GM19324 (cell line): ENCODE results near the gene PRTG.
"Not testable (repeated sequence)": the region's sequence is repeated elsewhere in the genome, so short reads cannot be mapped to it uniquely, and the experiment has no call there.

Experiments
- ATAC-seq: cut with Tn5 transposase; IDR thresholded peaks from one replicate; pipeline ENCODE4 v1.9.1; 2021; ENCODE audit warnings: mild to moderate bottlenecking, moderate library complexity; ENCODE audit not compliant: unreplicated experiment, low FRiP score

PRTG gene

DNA sequence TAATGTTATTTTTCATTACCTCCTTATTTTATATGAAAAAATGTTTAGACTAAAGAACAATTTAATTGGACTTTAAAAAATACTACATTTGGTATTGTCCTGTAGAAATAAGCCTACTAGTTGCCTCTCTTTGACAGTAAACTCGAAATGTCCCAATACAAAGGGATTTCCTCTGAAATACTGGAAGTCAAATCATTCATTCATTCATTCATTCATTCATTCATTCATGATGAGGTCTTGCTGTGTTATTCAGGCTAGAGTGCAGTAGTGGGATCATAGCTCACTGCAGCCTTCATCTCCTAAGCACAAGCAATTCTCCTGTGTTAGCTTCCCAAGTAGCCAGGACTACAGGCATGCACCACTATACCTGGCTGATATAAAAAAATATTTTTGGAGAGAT is 104.2 kb downstream of the PRTG start:
- no peak for ATAC-seq

DNA sequence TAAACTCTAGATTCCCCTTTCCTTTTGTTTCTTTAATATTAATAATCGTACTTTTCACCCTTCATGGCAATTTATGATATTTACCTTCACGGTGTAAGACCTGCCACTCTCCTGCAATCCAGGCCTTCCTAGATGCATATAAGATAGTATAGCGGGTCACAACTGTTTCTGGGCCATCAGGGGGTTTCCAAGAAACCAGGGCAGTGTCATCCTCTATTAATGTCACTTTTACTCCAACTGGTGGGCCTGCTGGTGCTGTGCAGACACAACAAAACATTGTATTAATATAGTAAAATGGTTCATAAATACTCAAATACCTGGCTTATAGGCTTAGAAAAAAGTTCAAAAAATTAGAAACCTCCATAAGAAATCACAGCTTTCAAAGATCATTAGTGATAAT is 105.9 kb downstream of the PRTG start:
- ATAC-seq: no peak

DNA sequence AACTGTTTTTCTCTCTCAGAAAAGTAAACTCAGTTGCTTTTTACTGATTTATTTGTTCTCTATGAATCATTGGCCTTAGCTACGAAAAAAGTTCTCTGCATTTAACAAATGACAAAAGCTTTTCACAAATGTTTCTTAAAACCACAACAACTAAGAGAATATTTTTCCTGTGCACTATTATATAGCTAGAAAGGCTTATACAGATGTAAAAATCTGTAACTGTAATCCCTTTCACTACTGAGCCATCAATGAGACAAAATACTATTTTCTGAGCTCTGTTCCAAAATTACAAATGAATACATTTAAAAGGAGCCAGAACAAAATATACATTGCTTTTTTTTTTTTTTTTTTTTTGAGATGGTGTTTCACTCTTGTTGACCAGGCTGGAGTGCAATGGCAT is 109.2 kb downstream of the PRTG start:
- no peak for ATAC-seq

DNA sequence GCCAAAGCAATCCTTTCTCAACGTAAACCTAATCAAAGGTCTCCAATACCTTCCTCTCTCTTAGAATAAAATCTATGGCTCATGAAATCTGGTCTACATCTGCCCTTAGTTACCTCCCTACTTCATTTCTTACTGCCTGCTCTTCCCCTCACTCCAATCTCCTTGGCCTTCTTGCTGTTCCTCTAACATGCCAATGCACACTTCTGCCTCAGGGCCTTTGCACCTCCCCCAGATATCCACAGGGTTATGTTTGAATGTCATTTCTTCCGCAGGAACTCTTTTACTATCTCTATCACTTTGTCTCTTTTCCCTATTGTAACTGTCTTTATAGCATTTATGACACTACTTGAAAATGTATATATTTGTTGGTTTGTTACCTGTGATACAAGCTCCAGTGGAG is 110.5 kb downstream of the PRTG start:
- ATAC-seq: no peak

DNA sequence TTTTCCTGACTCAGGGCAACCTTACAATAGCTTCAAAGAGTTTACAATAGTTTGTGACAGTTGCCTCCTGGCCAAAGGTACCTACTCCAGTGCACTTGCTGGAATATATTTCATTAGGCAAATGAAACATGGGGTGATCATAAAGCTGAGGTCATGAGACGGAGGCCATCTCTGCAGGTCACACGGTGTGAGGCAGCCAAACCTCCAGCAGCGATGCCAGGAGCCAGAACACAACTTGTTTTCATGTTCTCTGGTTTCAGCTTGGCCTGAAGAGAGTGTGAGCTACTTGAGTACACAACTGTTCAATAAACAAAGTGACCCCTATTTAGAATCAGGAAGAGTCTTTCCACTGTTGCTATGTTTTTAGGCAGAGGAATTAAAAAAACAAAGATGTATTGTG is 112.1 kb downstream of the PRTG start:
- ATAC-seq: no peak

DNA sequence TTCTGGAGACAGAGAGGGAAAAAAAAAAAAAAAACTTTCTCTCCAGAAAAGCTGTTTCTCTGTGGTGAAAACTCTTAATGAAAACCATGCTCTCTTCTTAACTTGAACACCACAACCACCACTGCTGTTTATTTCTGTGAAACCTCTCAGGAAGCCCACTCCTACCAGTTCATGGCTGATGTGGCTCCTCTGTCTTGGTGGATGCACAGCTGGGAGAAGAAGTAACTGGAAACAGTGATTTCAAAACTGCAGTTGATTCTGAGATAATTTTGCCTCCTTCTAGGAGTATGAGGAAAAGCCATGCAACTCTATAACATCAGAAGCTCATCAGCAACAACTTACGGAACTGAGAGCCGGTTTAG is 114.6 kb downstream of the PRTG start:
- no peak for ATAC-seq

DNA sequence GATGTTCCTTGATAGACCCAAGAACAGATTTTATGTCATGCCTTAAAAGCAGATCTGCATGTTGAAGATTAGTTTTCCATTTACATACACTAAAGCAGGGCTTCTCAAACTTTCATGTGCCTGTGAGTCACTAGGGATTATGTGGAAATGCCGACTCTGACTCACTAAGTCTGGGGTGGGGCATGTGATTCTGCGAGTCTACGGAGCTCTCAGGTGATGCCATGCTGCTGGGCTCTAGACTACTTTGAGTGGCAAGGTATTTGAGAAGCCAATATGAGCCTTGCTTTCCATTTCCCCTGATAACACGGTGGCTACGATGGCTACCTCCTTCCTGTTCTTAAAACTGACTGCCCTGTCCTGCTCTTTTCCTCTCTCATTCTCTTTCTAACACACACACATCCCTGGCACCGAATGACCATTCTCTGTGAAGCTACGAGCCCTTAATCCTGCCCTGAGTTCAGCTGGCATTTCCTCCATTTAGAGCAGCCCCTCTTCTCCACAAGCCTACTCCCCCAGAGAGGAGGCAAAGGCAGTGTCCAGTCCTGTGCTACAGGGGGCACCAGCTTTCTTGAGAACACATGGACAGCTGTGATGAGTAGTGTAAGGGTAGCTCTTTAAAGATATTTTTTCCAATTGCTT is 115.1 kb downstream of the PRTG start:
- ATAC-seq: no peak

DNA sequence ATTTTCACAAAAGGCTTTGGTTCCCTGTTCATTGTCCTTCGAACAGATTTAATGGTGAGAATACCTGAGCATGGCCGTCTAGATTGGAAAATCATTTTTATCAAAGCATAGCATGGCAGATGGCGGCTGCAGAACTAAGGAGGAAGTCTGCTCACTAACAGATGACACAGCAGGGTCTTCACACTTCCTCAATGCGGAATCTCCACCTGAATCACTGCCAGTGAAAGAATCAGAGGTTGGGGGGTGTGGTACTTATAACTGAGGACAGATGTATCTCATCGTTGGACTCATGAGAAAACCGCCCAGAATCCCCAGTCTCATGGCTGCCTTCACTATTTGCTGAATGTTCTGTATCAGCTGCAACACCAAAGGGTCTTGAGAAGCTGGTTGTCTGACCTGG is 123.2 kb downstream of the PRTG start:
- no peak for ATAC-seq

DNA sequence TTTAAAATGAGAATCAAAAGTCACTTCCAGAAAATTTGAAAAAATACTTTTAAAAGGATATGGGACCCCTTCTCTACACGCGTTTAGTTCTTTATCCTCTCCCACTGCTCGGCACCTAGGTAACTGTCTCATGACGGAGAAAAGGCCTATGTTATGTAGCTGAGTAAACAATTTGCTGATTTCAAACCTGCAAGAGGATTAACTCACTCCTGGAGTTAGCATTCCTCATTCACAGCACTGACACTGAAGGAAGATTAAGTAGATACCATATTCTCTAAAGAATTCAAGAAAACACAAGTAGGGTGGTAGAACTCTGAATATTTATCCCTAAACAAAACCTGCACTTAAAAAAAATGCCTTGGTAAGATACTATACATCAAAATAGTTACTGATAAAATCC is 124.6 kb downstream of the PRTG start:
- no peak for ATAC-seq

DNA sequence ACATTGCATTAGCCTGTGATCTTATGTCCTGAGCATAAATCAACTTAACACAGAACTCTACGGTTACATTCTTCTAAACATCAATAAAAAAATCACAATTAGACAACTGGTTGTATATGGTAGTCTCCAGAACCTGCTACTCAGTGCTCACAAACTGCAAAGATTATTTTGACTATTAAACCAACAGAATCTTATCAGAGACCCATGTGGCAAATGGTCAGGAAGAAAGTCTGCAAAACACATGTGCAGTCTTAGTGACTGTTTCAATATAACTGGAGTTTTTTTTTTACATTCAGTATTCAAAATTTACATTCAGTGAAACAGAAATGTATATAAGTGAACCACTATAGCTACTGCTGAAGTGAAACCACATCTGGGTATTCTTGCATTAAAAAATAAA is 127.5 kb downstream of the PRTG start:
- no peak for ATAC-seq

DNA sequence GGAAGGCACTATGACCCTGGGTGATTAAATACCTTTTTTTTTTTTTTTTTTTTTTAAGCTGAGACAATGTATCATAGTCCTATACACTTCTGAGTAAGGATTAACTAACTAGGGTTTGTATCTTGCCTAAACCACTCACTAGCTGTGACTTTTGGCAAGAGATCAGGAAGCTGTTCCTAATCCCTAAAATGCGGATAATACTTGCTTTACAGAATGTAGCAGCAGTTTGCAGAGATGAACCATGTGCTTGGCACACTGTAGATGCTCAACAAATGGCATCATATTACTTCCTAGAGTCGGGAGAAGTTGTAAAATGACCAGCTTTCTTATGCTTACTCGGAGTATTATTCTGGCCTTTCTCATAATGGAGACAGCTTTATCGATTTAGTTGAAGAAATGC is 129.2 kb downstream of the PRTG start:
- ATAC-seq: no peak

DNA sequence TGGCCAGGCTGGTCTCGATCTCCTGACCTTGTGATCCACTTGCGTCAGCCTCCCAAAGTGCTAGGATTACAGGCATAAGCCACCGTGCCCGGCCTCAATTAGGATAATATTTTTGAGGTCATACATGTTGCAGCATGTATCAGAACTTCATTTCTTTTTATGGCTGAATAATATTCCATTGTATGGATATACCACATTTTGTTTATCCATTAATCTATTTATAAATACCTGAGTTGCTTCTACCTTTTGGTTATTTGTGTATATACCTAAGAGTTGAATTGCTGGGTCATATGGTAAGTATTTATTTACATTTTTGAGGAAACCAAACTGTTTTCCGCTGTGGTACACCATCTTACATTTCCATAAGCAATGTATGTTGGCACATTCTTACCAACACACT is 136.7 kb downstream of the PRTG start:
- ATAC-seq: no peak

DNA sequence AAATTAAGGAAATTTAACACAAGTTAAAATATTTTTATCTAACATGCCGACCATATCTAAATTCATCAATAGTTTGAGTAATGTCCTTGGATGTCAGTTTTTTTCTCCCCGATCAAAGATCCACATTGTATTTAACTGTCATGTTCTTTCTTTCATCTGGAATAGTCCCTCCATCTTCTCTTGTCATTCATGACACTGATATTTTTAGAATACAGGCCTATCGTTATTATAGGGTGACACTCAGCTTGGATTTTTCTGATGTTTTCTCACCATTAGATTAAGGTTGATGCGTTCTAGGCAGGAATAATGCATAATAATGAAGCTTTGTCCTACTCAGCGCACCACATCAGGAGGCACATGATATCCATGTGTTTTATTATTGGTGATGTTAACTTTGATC is 141.6 kb downstream of the PRTG start:
- no peak for ATAC-seq

DNA sequence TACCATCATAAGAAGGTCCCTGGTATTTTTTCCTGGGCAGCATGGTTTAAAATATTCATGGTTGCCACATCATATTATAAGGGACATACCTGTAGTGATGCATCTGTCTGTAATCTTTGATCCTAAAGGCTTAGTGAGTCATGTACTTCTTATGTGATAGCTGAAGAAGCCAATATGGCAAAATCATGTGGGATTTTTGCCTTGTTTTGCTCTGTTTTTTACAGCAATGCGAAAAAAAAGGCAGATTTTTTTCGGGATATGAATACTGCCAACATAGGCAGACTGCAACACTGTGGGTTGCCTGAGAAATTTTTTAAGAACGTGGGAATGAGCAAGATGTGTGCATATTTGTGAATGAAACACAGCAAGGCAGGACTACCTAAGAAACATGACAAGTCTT is 143.5 kb downstream of the PRTG start:
- no peak for ATAC-seq

DNA sequence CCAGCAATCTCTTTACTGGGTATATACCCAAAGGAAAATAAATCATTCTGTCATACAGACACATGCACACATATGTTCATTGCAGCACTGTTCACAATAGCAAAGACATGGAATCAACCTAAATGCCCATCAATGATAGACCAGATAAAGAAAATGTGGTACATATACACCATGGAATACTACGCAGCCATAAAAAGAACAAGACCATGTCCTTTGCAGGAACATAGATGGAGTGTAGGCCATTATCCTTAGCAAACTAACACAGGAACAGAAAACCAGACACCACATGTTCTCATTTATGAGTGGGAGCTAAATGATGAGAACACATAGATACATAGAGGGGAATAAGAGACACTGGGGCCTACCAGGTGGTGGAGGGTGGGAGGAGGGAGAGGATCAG is 149.9 kb downstream of the PRTG start:
- ATAC-seq: not testable (repeated sequence)

DNA sequence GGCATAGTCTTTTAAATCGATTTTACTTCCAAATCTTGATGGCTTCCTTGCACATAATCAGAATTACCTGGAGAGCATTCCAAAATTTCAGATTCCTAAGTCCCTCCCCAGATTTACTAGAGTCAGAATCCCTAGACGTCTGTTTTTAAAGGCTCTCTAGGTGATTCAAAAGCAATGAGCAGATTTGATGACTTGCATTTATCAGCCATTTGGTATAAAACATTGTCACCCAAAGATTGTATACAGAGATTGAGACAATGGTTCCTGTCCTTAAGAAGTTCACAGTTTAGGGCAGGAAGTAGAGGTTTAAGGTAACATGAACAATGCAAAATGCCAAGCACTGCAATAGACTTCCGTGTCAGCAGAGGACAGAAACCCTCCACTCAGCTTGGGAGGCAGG is 152.2 kb downstream of the PRTG start:
- no peak for ATAC-seq

DNA sequence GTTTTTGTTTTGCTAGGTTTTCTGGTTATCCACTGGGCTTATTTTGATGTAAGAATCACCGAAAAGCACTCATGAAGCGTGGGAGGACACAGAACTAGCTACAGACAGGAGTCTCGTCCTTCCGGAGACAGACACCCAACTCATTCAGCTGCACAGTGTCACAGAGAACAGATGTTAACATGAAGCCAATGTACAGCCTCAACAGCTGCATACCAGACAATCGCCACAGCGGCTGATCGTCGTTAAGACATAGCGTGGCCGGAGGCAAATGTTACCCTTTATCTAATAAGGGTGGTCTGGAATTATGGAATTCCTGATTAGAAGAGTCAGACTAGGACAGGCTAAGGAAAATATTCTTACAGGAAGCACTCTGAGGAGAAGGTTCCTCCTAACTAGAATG is 153.7 kb downstream of the PRTG start:
- no peak for ATAC-seq

DNA sequence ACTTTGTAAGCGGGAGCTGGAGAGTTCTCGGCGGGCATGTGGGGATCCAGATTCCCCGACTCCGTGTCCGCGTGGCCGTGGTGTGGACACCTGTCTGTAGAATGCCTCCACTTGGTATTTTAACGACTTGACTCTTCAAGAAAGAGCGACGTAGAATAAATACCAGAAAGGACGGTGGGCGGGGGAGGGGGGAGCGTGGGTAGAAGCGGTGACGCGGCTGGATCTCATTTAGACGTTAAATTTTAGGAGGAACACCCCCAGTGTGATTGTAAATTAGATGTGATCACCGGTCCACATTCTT is 154.2 kb downstream of the PRTG start:
- ATAC-seq: no peak

DNA sequence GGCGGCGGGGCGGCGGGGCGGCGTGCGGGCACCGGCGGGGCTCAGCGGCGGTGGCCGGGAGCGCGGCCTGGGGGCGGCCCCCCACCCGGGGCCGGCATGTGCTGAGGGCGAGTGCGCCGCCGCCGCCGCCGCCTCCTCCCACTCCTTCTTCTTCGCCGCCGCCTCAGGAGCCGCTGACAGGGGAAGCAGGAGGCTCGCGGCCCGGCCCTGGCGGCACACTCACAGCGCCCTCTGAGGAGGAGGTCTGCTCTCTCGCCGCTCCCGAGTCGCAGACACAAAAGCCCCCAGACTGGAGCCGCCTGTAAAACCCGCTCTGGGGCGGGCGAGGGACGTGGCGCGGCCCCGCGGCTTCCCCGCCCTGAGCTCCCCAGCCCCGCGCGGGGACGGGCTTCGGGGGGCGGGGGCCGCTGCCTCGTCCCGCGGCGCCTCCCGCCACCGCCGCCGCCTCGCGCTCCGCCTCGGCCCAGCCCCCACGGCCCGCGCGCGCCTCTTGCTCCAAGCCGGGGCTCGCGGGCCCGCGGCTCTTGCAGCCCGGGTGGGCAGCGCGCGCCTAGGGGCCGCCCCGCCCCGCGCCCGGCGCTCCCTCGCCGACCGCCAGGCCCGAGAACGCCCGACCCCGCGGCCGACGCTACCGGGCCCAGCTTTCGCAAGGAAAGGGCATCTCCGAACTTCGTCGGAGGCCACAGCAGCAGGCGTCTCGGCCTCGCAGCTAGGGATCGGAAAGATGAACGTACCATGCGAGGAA is 154.7 kb downstream of the PRTG start, which contains the start of gene PYGO1:
Gene PYGO1 (minus strand): TSS at position 276 of the 745 bp plus-strand sequence. CDS start 462 bp downstream, outside the sequence.
- peak; percentile 63 for ATAC-seq

DNA sequence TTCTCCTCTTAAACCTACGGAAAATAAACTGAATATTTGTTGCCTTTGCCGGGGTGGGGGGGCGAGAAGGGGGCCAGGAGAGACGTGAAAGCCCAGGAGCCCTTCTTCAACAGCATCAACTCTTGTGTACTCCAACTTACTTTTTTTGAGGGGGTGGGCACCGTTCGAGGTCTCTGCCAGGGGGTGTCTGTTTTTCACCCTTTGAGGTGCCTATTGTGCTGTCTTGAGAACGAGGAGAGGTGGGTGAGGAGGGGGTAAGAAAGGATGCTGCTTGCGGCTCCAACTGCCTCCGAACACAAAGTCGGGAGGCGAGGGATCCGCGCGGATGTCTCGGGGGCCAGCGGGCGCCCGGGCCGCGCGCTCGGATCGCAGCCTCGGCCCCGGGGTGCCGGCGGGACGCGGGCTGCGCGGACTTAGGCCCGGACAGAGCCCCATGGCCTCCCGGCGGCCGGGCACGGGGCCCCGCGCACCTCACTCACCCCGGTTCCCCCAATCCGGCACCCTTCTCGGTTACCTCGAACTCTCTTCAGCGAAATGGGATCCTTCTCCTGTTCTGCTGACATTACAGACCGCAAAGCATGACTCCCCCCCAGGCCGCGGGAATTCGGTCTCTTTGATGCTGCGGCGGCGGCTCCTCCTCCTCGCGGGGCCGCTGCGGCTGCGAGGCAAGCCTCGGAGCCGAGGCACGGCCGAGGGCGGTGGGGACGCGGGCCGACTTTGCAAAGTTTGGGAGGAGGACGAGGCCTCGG is 155.5 kb downstream of the PRTG start:
- peak; percentile 25 for ATAC-seq

DNA sequence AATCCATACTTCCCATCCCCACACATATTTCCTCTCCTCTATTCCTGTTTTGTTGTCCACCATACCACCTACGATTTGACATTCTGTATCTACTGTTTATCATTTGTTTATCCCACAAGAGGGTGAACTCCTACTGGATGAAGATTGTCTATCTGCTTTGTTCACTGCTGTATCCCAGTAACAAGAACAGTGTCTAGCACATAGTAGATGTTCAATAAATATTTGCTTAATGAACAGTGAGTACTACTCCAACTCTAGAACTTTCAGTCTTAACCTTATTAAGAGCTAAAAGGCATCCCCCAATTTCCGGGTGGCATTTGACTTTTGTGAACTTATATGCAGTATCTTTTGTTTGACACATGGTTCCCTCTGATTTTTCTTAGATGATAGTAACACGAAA is 156.1 kb downstream of the PRTG start:
- ATAC-seq: no peak

DNA sequence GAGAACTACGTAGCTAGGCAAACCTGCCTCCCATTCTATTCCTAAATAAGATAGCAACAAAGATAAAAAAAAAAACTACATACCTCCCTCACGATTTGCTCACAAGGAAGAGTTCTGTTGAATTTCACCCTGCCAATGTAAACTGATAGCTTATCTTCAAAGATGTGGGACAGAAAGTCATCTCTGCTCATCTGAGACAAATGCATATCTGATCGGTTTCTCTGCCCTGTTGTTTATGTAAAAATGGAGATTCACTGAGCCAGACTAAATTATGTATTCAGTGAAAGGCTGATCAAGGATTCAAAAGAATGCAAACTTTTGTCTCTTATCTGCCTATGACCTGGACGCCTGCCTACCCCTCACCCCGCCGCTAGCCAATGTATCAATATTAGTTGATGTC is 166.0 kb downstream of the PRTG start:
- no peak for ATAC-seq
